Adrenal gland (tissue), 5 donors: ENCODE results near the gene ADCK1.

Experiments
- POLR2A ChIP-seq, 2 donors: fragments of 450-650 bp; IDR thresholded peaks; one replicate each; pipeline ENCODE4 v1.6.1; 2017; ENCODE audit warnings: antibody characterized with exemption in 2 of 2, mild to moderate bottlenecking in 2 of 2, moderate library complexity in 1 of 2
- TF ChIP-seq, protein P1 (sequence below), 6 experiments: fragments of 450-650 bp in 4 of 6; fragments of 200-600 bp in 2 of 6; sonication (generic) in 1 of 6; IDR thresholded peaks; 1 replicate in 5 of 6; 2 replicates in 1 of 6; pipeline versions ENCODE4 v1.5.1 to v1.8.0; 2016 to 2021; ENCODE audit warnings: antibody characterized with exemption in 6 of 6, mild to moderate bottlenecking in 2 of 6, moderate library complexity in 1 of 6
- donor health status: DM: no; HTN: no; CAD: no.

- TF ChIP-seq POLR2A (IDR thresholded peaks at IDR 0.05), result no peak
- TF ChIP-seq, protein P1, sequence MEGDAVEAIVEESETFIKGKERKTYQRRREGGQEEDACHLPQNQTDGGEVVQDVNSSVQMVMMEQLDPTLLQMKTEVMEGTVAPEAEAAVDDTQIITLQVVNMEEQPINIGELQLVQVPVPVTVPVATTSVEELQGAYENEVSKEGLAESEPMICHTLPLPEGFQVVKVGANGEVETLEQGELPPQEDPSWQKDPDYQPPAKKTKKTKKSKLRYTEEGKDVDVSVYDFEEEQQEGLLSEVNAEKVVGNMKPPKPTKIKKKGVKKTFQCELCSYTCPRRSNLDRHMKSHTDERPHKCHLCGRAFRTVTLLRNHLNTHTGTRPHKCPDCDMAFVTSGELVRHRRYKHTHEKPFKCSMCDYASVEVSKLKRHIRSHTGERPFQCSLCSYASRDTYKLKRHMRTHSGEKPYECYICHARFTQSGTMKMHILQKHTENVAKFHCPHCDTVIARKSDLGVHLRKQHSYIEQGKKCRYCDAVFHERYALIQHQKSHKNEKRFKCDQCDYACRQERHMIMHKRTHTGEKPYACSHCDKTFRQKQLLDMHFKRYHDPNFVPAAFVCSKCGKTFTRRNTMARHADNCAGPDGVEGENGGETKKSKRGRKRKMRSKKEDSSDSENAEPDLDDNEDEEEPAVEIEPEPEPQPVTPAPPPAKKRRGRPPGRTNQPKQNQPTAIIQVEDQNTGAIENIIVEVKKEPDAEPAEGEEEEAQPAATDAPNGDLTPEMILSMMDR (IDR thresholded peaks at IDR 0.05), result no peak
Observed at GRCh38 chr14:77861201-77861600, 61.3 kb downstream of the ADCK1 start.
